Astrocyte of the cerebellum (primary cell): Measurements from ENCODE around the gene RAB8A.

Experiments
- DNase-seq: peaks from one replicate; pipeline ENCODE4 v3.0.0-alpha.2; 2011; ENCODE audit warnings: low read depth
- H3K4me3 ChIP-seq: 2 replicates; pipeline ENCODE4 v1.5.1; 2011; ENCODE audit warnings: mild to moderate bottlenecking, low read depth, low read length, moderate library complexity
- in situ Hi-C: cut with HindIII; loops from 2 replicates; pipeline ENCODE4 v1.10.0; 2017; ENCODE audit warnings: low sequenced_read_pairs
- TF ChIP-seq, protein P1 (sequence below): IDR thresholded peaks from 2 replicates; pipeline ENCODE4 v1.5.1; 2012; ENCODE audit warnings: low read length, low read depth, moderate library complexity, mild to moderate bottlenecking; ENCODE audit errors: missing control alignments

Gene RAB8A

DNA sequence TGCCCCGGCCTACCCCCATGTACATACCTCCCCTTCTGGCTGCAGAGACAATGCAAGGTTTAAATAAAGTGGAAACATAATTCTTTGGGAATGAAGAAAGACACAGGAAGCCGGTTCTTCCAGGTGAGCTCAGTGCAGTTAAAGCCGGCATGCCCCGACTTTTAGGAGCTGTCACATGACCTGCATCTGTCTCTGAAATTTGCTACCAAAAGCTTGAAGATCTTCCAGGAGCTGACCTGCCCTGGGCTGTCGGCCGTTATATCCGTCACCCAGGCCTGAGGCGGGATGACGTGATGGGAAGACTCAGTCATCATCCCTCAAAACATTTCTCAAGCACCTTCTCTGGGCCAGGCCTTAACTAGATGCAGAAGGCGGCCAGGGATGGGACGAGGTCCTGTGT lies 10.3 kb downstream of the RAB8A start:
- TF ChIP-seq, protein P1, sequence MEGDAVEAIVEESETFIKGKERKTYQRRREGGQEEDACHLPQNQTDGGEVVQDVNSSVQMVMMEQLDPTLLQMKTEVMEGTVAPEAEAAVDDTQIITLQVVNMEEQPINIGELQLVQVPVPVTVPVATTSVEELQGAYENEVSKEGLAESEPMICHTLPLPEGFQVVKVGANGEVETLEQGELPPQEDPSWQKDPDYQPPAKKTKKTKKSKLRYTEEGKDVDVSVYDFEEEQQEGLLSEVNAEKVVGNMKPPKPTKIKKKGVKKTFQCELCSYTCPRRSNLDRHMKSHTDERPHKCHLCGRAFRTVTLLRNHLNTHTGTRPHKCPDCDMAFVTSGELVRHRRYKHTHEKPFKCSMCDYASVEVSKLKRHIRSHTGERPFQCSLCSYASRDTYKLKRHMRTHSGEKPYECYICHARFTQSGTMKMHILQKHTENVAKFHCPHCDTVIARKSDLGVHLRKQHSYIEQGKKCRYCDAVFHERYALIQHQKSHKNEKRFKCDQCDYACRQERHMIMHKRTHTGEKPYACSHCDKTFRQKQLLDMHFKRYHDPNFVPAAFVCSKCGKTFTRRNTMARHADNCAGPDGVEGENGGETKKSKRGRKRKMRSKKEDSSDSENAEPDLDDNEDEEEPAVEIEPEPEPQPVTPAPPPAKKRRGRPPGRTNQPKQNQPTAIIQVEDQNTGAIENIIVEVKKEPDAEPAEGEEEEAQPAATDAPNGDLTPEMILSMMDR: no peak
- no peak overlapping the region for H3K4me3 ChIP-seq
- in situ Hi-C loops: no loop called here
- no peak for DNase-seq

DNA sequence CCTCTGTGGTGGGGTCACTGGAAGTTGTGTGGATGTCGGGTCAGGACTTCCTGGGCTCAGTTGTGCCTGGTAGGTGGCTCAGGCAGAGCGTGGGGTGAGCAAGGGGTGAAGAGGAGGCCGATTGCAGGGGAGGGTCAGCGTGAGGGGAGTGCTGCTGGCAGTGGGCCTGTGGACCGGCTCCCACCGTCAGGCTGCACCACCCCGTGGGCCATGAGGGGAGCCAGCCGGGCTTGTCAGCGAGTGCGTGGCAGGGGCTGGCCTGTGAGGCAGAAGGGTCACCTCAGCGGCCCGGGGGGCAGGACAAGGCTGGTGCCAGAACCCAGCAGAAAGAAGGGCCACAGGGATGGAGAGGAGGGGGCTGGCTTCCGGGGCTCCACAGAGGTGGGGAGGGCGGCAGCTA lies 13.3 kb downstream of the RAB8A start:
- H3K4me3 ChIP-seq: no peak overlapping the region
- no peak for DNase-seq
- in situ Hi-C loops: loop anchor here (5.0 kb wide), 1 partner anchor 247 kb away; no protein-coding TSS in a partner anchor
- TF ChIP-seq, protein P1: no peak

DNA sequence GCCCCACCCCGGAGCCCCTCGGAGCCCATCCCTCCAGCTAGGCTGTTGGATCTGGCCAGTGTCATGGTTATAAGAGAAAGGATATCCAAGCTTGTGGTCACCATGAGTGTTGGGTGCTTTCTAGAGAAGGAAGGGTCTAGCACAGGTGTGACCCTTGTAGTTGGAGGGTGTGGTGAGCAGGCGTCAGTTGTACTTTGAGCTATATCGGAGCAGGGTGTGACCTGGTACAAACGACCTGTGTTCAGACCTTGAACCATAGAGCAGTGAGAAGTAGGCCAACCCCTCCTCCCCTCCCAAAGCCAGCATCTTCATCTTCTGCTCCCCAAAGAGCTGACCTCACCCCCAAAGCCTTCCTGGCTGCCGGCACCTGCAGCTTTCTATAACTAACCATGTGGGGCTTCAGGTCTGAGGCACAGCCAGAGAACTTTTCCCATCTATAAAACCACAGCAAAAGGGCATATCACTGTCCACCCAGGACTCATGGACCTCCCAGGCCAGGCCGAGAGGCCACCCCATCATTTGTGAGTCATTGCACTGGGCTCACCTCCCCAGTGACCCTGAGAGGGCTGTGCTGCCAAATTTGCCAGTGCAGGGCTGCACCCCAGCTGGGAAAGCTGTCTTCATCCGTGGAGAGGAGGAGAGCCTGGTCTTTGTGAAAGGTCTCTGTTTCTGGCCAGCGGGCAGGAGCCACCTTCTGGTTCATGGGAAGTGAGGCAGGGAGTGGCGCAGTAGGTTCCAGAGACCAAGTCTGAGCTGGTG lies 14.2 kb downstream of the RAB8A start:
- in situ Hi-C loops: loop anchor here (5.0 kb wide), 1 partner anchor 246 kb away; no protein-coding TSS in a partner anchor
- H3K4me3 ChIP-seq: no peak overlapping the region
- DNase-seq: no peak
- TF ChIP-seq, protein P1: no peak

DNA sequence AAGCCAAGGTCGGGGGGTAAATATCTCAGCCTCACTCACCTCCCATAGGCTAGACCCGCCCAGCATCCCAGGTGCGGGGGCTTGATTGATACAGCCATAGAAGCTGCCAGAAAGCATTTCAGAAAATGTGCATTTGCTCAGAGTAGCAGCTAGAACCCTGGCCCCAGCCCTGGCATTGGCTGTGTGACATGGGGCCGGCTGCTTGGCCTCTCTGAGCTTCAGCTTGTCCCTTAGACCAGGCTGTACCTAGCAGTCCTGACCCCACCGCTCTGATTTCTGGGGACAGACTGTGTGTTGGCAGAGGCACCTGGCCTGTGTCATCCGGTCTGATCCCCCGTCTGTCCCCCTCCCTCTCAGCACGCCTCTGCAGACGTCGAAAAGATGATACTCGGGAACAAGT lies 15.4 kb downstream of the RAB8A start:
- DNase-seq: no peak
- TF ChIP-seq, protein P1: no peak
- in situ Hi-C loops: loop anchor here (5.0 kb wide), 1 partner anchor 245 kb away; no protein-coding TSS in a partner anchor
- no peak overlapping the region for H3K4me3 ChIP-seq

DNA sequence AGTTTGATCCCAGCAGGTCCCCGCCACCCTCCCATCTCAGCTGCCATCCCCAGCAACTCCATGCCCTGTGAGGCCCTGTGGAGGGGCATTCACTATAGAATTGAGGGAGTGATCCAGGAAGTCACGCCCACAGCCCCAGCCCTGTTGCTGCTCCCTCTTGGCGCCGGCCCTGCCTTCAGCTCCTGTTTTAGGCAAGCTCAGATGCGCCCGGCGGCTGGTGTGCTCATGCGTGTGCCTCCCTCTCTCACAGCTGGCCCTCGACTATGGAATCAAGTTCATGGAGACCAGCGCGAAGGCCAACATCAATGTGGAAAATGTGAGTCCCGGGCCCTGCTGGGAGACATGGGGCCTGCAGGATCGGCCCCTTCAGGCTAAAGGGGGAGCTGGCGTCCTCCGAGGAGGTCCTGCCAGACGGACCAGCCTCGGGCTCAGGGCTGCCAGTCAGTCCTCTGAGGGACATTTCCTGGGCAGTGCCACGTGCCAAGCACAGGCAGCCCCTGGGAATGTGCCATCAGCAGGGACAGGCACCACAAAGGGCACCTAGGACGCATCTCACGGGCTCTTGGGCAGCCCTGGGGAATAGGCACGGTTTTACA lies 16.2 kb downstream of the RAB8A start:
- H3K4me3 ChIP-seq: no peak overlapping the region
- no peak for DNase-seq
- TF ChIP-seq, protein P1: no peak
- in situ Hi-C loops: loop anchor here (5.0 kb wide), 1 partner anchor 244 kb away; no protein-coding TSS in a partner anchor

DNA sequence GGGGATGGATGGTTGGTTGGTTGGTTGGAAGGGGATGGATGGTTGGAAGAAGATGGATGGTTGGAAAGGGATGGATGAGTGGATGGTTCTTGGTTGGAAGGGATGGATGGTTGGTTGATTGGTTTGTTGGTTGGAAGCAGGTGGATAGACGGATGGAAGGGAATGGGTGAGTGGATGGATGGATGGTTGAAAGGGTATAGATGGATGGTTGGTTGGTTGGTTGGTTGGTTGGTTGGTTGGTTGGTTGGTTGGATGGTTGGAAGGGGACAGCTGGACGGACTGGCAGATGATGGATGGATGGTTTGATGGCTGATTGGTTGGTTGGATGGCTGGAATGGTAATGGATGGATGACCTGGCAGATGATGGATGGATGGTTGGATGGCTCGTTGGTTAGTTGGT lies 20.0 kb downstream of the RAB8A start:
- H3K4me3 ChIP-seq: no peak overlapping the region
- DNase-seq: no peak
- TF ChIP-seq, protein P1: no peak
- in situ Hi-C loops: no loop called here
